ENCODE data around the gene CD247.

DNA sequence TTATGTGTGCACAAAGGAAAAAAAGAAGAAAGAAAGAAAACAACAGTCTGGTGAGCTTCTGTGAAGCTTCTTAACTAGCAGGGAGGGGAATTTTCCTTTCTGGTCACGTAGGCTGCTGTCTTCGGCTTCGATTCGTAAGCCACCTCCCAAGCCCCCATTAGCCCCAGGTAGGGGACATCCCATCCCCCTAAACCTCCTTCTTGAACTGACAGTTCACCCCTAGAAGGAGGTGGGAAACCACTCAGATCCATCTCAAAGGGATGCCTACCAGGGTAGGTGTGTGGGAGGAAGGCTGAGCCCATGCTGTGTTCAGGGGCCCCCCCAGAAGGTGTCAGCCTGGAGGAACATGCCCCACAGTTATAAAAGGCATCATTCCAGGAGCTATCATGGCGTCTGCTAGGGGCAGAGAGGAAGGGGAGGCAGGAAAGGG is 25.8 kb downstream of the CD247 start:
- TF ChIP-seq EZH2 (IDR thresholded peaks at IDR 0.05; ENCODE audit: low read length, unreplicated experiment), result no peak
- TF ChIP-seq, protein P1, sequence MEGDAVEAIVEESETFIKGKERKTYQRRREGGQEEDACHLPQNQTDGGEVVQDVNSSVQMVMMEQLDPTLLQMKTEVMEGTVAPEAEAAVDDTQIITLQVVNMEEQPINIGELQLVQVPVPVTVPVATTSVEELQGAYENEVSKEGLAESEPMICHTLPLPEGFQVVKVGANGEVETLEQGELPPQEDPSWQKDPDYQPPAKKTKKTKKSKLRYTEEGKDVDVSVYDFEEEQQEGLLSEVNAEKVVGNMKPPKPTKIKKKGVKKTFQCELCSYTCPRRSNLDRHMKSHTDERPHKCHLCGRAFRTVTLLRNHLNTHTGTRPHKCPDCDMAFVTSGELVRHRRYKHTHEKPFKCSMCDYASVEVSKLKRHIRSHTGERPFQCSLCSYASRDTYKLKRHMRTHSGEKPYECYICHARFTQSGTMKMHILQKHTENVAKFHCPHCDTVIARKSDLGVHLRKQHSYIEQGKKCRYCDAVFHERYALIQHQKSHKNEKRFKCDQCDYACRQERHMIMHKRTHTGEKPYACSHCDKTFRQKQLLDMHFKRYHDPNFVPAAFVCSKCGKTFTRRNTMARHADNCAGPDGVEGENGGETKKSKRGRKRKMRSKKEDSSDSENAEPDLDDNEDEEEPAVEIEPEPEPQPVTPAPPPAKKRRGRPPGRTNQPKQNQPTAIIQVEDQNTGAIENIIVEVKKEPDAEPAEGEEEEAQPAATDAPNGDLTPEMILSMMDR (conservative IDR thresholded peaks at IDR 0.05; ENCODE audit: low read depth, low read length), result no peak
- no peak for TF ChIP-seq EZH2phosphoT487 (IDR thresholded peaks at IDR 0.05; ENCODE audit: borderline replicate concordance, low read length)
